ENCODE results near the gene CIAPIN1. TPM values are rescaled to one million over a fixed set of nuclear protein-coding genes. Genes with fewer than 3 reads are reported as not detected.

Gene CIAPIN1
- total and polyA plus RNA-seq, 2 of the 8 experiments (the other 6 are each of a cell fraction or from before 2014, with no cell fraction given) = 76.8 to 83.6 TPM

DNA sequence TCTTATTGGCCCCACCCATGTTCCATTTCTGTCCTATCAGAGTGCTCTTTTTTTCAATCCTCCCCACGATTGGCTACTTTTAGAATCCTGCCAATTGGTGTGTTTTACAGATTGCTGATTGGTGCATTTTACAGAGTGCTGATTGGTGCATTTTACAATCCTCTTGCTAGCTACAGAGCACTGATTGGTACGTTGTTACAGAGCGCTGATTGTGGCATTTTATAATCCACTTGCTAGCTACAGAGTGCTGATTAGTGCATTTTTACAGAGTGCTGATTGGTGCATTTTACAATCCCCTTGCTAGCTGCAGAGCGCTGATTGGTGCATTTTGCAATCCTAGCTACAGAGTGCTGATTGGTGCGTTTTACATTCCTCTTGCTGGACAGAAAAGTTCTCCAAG, 52.2 kb downstream of the CIAPIN1 start (continued):
- no peak for TF ChIP-seq TBP (IDR thresholded peaks at IDR 0.05; ENCODE audit: low read depth, low read length)

Measured in H1 (cell line).